Activated CD8-positive, alpha-beta T cell treated with anti-CD3 and anti-CD28 coated beads for 36 hours (primary cell): ENCODE data around the gene PRSS23. TPM values are rescaled to one million over a fixed set of nuclear protein-coding genes. Genes with fewer than 3 reads are reported as not detected.

Experiments
- ATAC-seq: fragments of 200-7000 bp; cut with Tn5 transposase; one replicate; pipeline ENCODE4 v1.10.0; 2021; ENCODE audit warnings: mild to moderate bottlenecking, moderate library complexity
- CTCF ChIA-PET: fragments of 350-600 bp; sonication (Branson Sonifier 250); formaldehyde crosslinking; loops from one replicate; lab custom pipeline; 2021; ENCODE audit warnings: antibody characterized with exemption; lab: Charles Lee
- POLR2A ChIA-PET: fragments of 350-600 bp; sonication (Branson Sonifier 250); formaldehyde crosslinking; loops from one replicate; lab custom pipeline; 2021; ENCODE audit warnings: antibody characterized with exemption; lab: Charles Lee
- DNase-seq: peaks from one replicate; pipeline ENCODE4 v3.0.0-alpha.2; 2020
- H3K27ac Mint-ChIP-seq: one replicate; pipeline ENCODE4 v1.8.0; 2021; ENCODE audit warnings: mild to moderate bottlenecking, mixed read lengths
- H3K27me3 Mint-ChIP-seq: one replicate; pipeline ENCODE4 v1.8.0; 2021; ENCODE audit warnings: mixed read lengths
- H3K36me3 Mint-ChIP-seq: one replicate; pipeline ENCODE4 v1.8.0; 2021; ENCODE audit warnings: low read depth, mixed read lengths
- H3K4me1 Mint-ChIP-seq: one replicate; pipeline ENCODE4 v1.8.0; 2021; ENCODE audit warnings: low read depth, mixed read lengths
- H3K4me3 Mint-ChIP-seq: one replicate; pipeline ENCODE4 v1.8.0; 2021; ENCODE audit warnings: mild to moderate bottlenecking, moderate library complexity, mixed read lengths
- H3K9me3 Mint-ChIP-seq: one replicate; pipeline ENCODE4 v1.8.0; 2021; ENCODE audit warnings: mixed read lengths
- intact Hi-C: fragments of 100-400 bp; cut with micrococcal nuclease; formaldehyde crosslinking; loops from one replicate; pipeline ENCODE4 v1.10.0; 2022
- total RNA-seq, 2 experiments: library from RNA; stranded (reverse); gene quantifications; one replicate each; pipeline ENCODE4 v1.2.3, GENCODE V29; 2021
- TF ChIP-seq, protein P1 (sequence below): fragments of 200-600 bp; IDR thresholded peaks from one replicate; pipeline ENCODE4 v1.8.0; 2022; ENCODE audit warnings: antibody characterized with exemption, mild to moderate bottlenecking

Gene PRSS23
- total RNA-seq, 2 experiments from 2014 or later: 1.4 to 2.3 TPM

DNA sequence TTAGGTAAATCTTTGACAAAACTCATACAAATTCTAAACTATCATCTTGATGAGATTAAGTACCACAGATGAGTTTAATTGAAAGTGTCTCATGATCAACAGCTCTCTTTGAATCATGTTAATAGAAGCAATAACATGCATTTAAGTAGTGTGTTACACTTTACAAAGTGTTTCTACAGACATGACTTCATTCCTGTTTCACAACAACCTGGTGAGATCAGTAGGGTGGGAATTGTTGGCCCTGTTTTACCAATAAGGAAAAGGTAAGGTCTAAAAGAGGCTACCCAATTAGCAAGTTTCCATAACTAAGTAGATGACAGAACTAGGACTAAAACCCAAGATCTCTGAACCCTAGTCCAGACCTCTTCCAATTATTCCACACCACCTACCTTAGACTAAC, 12.7 kb upstream of the PRSS23 start:
- DNase-seq (no peak), ATAC-seq (no peak)
- Mint-ChIP-seq H3K4me1 (no peaks in the 10 kb centered on the region), H3K4me3 (no peak overlapping the region), H3K36me3 (no peaks in the 10 kb centered on the region), H3K27ac (no peak overlapping the region), H3K9me3 (no peaks in the 10 kb centered on the region), H3K27me3 (peaks cover 13% of the 10 kb centered on the region)
- CTCF ChIA-PET: no interaction called here
- intact Hi-C loops: no loop called here
- TF ChIP-seq, protein P1, sequence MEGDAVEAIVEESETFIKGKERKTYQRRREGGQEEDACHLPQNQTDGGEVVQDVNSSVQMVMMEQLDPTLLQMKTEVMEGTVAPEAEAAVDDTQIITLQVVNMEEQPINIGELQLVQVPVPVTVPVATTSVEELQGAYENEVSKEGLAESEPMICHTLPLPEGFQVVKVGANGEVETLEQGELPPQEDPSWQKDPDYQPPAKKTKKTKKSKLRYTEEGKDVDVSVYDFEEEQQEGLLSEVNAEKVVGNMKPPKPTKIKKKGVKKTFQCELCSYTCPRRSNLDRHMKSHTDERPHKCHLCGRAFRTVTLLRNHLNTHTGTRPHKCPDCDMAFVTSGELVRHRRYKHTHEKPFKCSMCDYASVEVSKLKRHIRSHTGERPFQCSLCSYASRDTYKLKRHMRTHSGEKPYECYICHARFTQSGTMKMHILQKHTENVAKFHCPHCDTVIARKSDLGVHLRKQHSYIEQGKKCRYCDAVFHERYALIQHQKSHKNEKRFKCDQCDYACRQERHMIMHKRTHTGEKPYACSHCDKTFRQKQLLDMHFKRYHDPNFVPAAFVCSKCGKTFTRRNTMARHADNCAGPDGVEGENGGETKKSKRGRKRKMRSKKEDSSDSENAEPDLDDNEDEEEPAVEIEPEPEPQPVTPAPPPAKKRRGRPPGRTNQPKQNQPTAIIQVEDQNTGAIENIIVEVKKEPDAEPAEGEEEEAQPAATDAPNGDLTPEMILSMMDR: no peak
- POLR2A ChIA-PET: no interaction called here

DNA sequence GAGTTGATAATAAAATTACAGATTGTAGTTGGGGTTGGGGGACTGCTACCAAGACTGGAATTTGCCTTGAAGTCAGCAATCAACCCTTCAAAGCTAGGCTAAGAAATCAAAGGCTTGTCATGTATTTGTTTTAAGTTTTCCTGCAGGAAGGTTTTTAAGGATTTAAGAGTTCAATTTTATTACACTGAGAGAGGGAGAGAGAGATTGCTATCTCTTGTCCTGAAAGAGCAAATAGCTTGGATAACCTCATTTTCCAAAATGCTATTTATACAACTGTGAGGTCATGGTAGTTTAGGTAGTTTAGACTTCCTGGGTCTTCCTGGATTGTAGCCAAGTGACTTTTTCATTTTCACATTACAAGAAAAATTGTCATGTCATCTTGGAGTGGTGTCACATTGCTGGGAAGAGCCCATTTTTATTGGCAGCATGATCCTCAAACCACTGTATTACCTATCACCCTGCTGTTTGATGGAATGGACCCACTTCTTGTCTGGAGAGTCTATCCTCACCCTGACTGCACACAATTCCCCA, 10.1 kb upstream of the PRSS23 start:
- TF ChIP-seq, protein P1: no peak
- H3K9me3 Mint-ChIP-seq: no peaks in the 10 kb centered on the region
- no peak for ATAC-seq
- no peaks in the 10 kb centered on the region for H3K36me3 Mint-ChIP-seq
- CTCF ChIA-PET: no interaction called here
- no peak for DNase-seq
- no peaks in the 10 kb centered on the region for H3K4me1 Mint-ChIP-seq
- POLR2A ChIA-PET: no interaction called here
- H3K27ac Mint-ChIP-seq: no peak overlapping the region
- intact Hi-C loops: no loop called here
- H3K27me3 Mint-ChIP-seq: peaks cover 13% of the 10 kb centered on the region
- no peak overlapping the region for H3K4me3 Mint-ChIP-seq

DNA sequence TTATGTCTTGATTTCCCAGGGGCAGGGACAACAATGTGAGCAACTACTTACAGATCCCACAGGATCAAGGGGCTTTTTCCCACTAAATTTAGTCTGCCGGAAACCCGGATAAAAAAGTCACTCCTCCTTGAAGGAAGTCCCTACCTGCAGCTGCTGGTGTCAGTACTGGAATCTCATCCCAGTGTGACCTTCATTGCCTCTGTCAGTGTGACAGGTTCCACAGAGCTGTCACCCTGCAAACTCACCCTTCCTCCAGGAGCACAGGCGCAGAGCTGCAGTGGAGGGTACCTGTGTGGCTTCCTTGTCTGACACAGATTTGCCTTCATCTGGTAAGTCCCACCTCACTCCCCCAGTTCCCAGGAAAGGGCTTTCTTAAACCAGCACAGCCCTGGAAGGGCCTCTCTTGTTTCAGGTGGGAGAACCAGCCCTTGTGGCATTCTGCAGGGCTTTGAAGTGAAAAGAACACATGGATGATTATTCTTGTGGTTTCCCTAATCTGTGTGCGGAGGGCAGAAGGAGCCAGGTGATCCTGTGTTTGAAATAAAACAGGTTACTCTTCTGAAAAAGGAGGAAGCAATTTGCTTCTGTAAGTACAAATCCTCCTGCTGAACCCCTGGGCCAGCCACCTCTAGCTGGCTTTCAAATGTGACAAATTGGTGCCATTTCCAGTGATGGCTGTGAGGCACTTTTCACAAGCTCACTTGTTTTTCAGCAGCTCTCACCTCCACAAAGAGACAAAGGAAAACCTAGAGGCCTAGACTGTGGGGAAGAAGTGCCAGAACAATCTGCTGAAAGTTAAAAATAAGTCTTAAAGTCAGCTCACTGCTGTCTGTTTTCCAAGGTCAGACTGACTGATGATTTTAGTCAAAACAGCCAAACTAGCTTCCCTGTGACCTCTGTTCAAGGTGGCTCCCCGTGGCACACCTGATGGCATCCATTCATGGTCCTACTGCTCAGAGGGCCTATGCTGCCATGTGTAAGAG, 9.2 kb upstream of the PRSS23 start:
- peaks cover 19% of the 10 kb centered on the region for H3K27me3 Mint-ChIP-seq
- intact Hi-C loops: no loop called here
- H3K4me3 Mint-ChIP-seq: no peak overlapping the region
- H3K9me3 Mint-ChIP-seq: no peaks in the 10 kb centered on the region
- TF ChIP-seq, protein P1: no peak
- ChIA-PET POLR2A (interaction anchor here (0.7 kb wide), 1 partner anchor 12 kb away, joined by 3 read pairs; no protein-coding TSS in a partner anchor), CTCF (no interaction called here)
- no peak overlapping the region for H3K27ac Mint-ChIP-seq
- ATAC-seq: no peak
- DNase-seq: no peak
- H3K36me3 Mint-ChIP-seq: no peaks in the 10 kb centered on the region
- H3K4me1 Mint-ChIP-seq: no peaks in the 10 kb centered on the region

- DNase-seq (no peak), ATAC-seq (no peak)
- intact Hi-C loops: no loop called here
- H3K9me3 Mint-ChIP-seq: no peaks in the 10 kb centered on the region
- TF ChIP-seq, protein P1: no peak
- POLR2A ChIA-PET: interaction anchor here (0.7 kb wide), 1 partner anchor 11 kb away, joined by 3 read pairs; no protein-coding TSS in a partner anchor
- no peaks in the 10 kb centered on the region for H3K36me3 Mint-ChIP-seq
- no peak overlapping the region for H3K4me3 Mint-ChIP-seq
- CTCF ChIA-PET: interaction anchor here (2.2 kb wide), 1 partner anchor 184 kb away, joined by 9 read pairs; no protein-coding TSS in a partner anchor
- H3K27ac Mint-ChIP-seq: no peak overlapping the region
- H3K4me1 Mint-ChIP-seq: no peaks in the 10 kb centered on the region
- H3K27me3 Mint-ChIP-seq: peaks cover 24% of the 10 kb centered on the region
These were observed 8.2 kb upstream of the PRSS23 start for GRCh38 chr11:86792150-86792549.

DNA sequence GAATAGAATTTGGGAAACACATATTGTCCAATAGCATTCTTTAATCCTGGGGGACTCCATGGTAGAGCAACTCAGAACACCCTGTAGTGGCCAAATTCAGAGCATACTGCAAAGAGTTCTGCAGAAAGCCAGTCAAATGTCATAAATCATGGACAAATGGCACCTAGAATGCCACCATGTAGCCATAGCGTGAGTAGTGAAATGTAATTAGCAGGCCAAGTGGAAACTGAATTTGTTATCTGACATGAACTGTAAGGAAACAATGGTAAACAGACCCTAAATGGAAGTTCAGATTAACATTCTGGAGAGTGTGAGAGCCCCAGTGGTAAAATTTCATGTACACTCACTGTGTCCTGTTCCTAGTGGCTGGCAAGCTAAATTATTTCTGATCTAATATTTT, 7.0 kb upstream of the PRSS23 start:
- CTCF ChIA-PET: interaction anchor here (0.9 to 2.2 kb wide), 4 partner anchors 9 to 185 kb away, joined by 3 to 9 read pairs (median 3); no protein-coding TSS in a partner anchor

More for the DNA sequence above, 7.0 kb upstream of the PRSS23 start:
- DNase-seq (no peak), ATAC-seq (no peak)
- POLR2A ChIA-PET: no interaction called here
- Mint-ChIP-seq H3K27me3 (peaks cover 27% of the 10 kb centered on the region), H3K36me3 (no peaks in the 10 kb centered on the region), H3K9me3 (no peaks in the 10 kb centered on the region), H3K4me3 (no peak overlapping the region), H3K27ac (no peak overlapping the region), H3K4me1 (no peaks in the 10 kb centered on the region)
- intact Hi-C loops: no loop called here
- TF ChIP-seq, protein P1: no peak
